Mesenchymal stem cell (in vitro differentiated cells and primary cell): ENCODE results near the gene ALK.

Experiments
- DNase-seq: peaks from one replicate; pipeline ENCODE4 v3.0.0-alpha.2; 2013
- H2AFZ ChIP-seq: one replicate; pipeline ENCODE4 v1.6.1; 2013; ENCODE audit warnings: low read depth, mild to moderate bottlenecking, control low read depth, inconsistent platforms, low read length, moderate library complexity
- H2AK5ac ChIP-seq: 2 replicates; pipeline ENCODE4 v1.6.1; 2013; ENCODE audit warnings: low read length, moderate library complexity, mild to moderate bottlenecking, inconsistent platforms; ENCODE audit not compliant: severe bottlenecking
- H2BK120ac ChIP-seq: one replicate; pipeline ENCODE4 v1.6.1; 2013; ENCODE audit warnings: low read depth, mild to moderate bottlenecking, inconsistent platforms, low read length, moderate library complexity
- H2BK12ac ChIP-seq, 2 experiments: one replicate each; pipeline ENCODE4 v1.6.1; 2013; ENCODE audit warnings: inconsistent platforms in 2 of 2, low read length in 2 of 2, mild to moderate bottlenecking in 2 of 2, moderate library complexity in 2 of 2, control low read depth in 1 of 2
- H2BK15ac ChIP-seq: one replicate; pipeline ENCODE4 v1.6.1; 2013; ENCODE audit warnings: mild to moderate bottlenecking, low read depth, inconsistent platforms; ENCODE audit not compliant: poor library complexity, severe bottlenecking
- H2BK5ac ChIP-seq: 2 replicates; pipeline ENCODE4 v1.6.1; 2013; ENCODE audit warnings: low read depth, mild to moderate bottlenecking, low read length, control low read depth, inconsistent platforms; ENCODE audit not compliant: poor library complexity, severe bottlenecking
- H3K14ac ChIP-seq, 2 experiments: one replicate each; pipeline ENCODE4 v1.6.1; 2013; ENCODE audit warnings: inconsistent platforms in 2 of 2, low read length in 2 of 2, control low read depth in 1 of 2, mild to moderate bottlenecking in 1 of 2, moderate library complexity in 1 of 2
- H3K18ac ChIP-seq, 2 experiments: one replicate each; pipeline ENCODE4 v1.6.1; 2013; ENCODE audit warnings: inconsistent platforms in 2 of 2, low read length in 2 of 2, control low read depth in 1 of 2, low read depth in 1 of 2, mild to moderate bottlenecking in 1 of 2
- H3K23ac ChIP-seq, 2 experiments: one replicate each; pipeline ENCODE4 v1.6.1; 2013; ENCODE audit warnings: inconsistent platforms in 2 of 2, low read length in 2 of 2, mild to moderate bottlenecking in 2 of 2, moderate library complexity in 2 of 2, control low read depth in 1 of 2
- H3K27ac ChIP-seq: 2 replicates; pipeline ENCODE4 v1.5.1; 2013; ENCODE audit warnings: mild to moderate bottlenecking, moderate library complexity, low read length, control low read depth, inconsistent platforms; ENCODE audit not compliant: poor library complexity, severe bottlenecking
- H3K27me3 ChIP-seq, 2 experiments: 2 replicates each; pipeline versions ENCODE4 v1.6.1 to v1.7.0; 2013; ENCODE audit warnings: low read length in 2 of 2, mild to moderate bottlenecking in 2 of 2, moderate library complexity in 2 of 2, control low read depth in 1 of 2, inconsistent platforms in 1 of 2; ENCODE audit not compliant: control insufficient read depth in 1 of 2, insufficient read depth in 1 of 2
- H3K36me3 ChIP-seq, 2 experiments: 2 replicates each; pipeline versions ENCODE4 v1.6.1 to v1.7.0; 2013; ENCODE audit warnings: low read length in 2 of 2, control low read depth in 1 of 2, inconsistent platforms in 1 of 2, low read depth in 1 of 2, mild to moderate bottlenecking in 1 of 2; ENCODE audit not compliant: insufficient read depth in 2 of 2, control insufficient read depth in 1 of 2
- H3K4ac ChIP-seq, 2 experiments: one replicate each; pipeline ENCODE4 v1.6.1; 2013; ENCODE audit warnings: inconsistent platforms in 2 of 2, low read length in 2 of 2, mild to moderate bottlenecking in 2 of 2, moderate library complexity in 2 of 2, control low read depth in 1 of 2, low read depth in 1 of 2
- H3K4me1 ChIP-seq: 2 replicates; pipeline ENCODE4 v1.6.1; 2013; ENCODE audit warnings: low read depth, low read length, control low read depth; ENCODE audit not compliant: control insufficient read depth, insufficient read depth
- H3K4me2 ChIP-seq: 2 replicates; pipeline ENCODE4 v1.6.1; 2013; ENCODE audit warnings: low read length, mild to moderate bottlenecking, inconsistent platforms; ENCODE audit not compliant: poor library complexity, severe bottlenecking
- H3K4me3 ChIP-seq, 2 experiments: 2 replicates each; pipeline versions ENCODE4 v1.5.1 to v1.7.0; 2013; ENCODE audit warnings: low read length in 2 of 2, mild to moderate bottlenecking in 2 of 2, control low read depth in 1 of 2, low read depth in 1 of 2; ENCODE audit not compliant: insufficient read depth in 1 of 2
- H3K79me1 ChIP-seq: replicated peaks from 2 replicates; pipeline ENCODE4 v1.6.1; 2013; ENCODE audit warnings: mild to moderate bottlenecking, control low read depth, low read length, inconsistent platforms; ENCODE audit not compliant: poor library complexity, severe bottlenecking
- H3K9ac ChIP-seq: 2 replicates; pipeline ENCODE4 v1.7.0; 2013; ENCODE audit warnings: mild to moderate bottlenecking, low read length, moderate library complexity
- H3K9me3 ChIP-seq: 2 replicates; pipeline ENCODE4 v1.7.0; 2013; ENCODE audit warnings: mild to moderate bottlenecking, low read length; ENCODE audit not compliant: control insufficient read depth
- H4K8ac ChIP-seq: one replicate; pipeline ENCODE4 v1.6.1; 2013; ENCODE audit warnings: inconsistent platforms, mild to moderate bottlenecking, low read length, moderate library complexity
- H4K91ac ChIP-seq: one replicate; pipeline ENCODE4 v1.6.1; 2013; ENCODE audit warnings: mild to moderate bottlenecking, low read length, inconsistent platforms
- WGBS: methylation state at CpG from one replicate; pipeline ENCODE4 v1.1.7; 2013; ENCODE audit warnings: mixed read lengths; 5-methylcytosine and 5-hydroxymethylcytosine counted together

Gene ALK

GRCh38 chr2:29819570-29819969 is 101.8 kb downstream of the ALK start:
- no peak for DNase-seq
- no peak overlapping the region for H3K23ac ChIP-seq
- H3K4ac ChIP-seq: no peak overlapping the region
- no peak overlapping the region for H4K8ac ChIP-seq
- H2BK15ac ChIP-seq: no peak overlapping the region
- H3K36me3 ChIP-seq: no peaks in the 10 kb centered on the region
- no peak overlapping the region for H3K4me2 ChIP-seq
- H2AFZ ChIP-seq: no peak overlapping the region
- H3K9me3 ChIP-seq: no peaks in the 10 kb centered on the region
- peaks cover 0 to 21% of the 10 kb centered on the region in 2 experiments for H3K27me3 ChIP-seq
- H3K9ac ChIP-seq: no peak overlapping the region
- H4K91ac ChIP-seq: no peak overlapping the region
- no peak overlapping the region for H3K27ac ChIP-seq
- H3K18ac ChIP-seq: no peak overlapping the region
- no peak overlapping the region for H3K4me3 ChIP-seq
- no peak overlapping the region for H2BK120ac ChIP-seq
- no peaks in the 10 kb centered on the region for H3K79me1 ChIP-seq
- no peak overlapping the region for H2AK5ac ChIP-seq
- no peak overlapping the region for H2BK12ac ChIP-seq
- no peak overlapping the region for H3K14ac ChIP-seq
- H2BK5ac ChIP-seq: no peak overlapping the region
- H3K4me1 ChIP-seq: no peaks in the 10 kb centered on the region

GRCh38 chr2:29817801-29818680 is 103.3 kb downstream of the ALK start:
- H3K18ac ChIP-seq: no peak overlapping the region
- H2BK5ac ChIP-seq: no peak overlapping the region
- H2AK5ac ChIP-seq: no peak overlapping the region
- no peak overlapping the region for H4K91ac ChIP-seq
- no peaks in the 10 kb centered on the region for H3K79me1 ChIP-seq
- H3K27me3 ChIP-seq: peaks cover 0 to 28% of the 10 kb centered on the region in 2 experiments
- no peaks in the 10 kb centered on the region for H3K4me1 ChIP-seq
- no peak overlapping the region for H3K4ac ChIP-seq
- H4K8ac ChIP-seq: no peak overlapping the region
- H2BK120ac ChIP-seq: no peak overlapping the region
- H2BK12ac ChIP-seq: no peak overlapping the region
- no peak overlapping the region for H3K23ac ChIP-seq
- no peak overlapping the region for H2AFZ ChIP-seq
- H3K4me3 ChIP-seq: no peak overlapping the region
- no peak overlapping the region for H3K4me2 ChIP-seq
- H2BK15ac ChIP-seq: no peak overlapping the region
- H3K9me3 ChIP-seq: no peaks in the 10 kb centered on the region
- H3K14ac ChIP-seq: no peak overlapping the region
- H3K36me3 ChIP-seq: no peaks in the 10 kb centered on the region
- no peak overlapping the region for H3K9ac ChIP-seq
- no peak overlapping the region for H3K27ac ChIP-seq
- 85% methylated on average over 26 of the region's 26 CpGs for whole genome bisulfite sequencing
- DNase-seq: no peak

GRCh38 chr2:29817299-29817698 is 104.1 kb downstream of the ALK start:
- Histone ChIP-seq H2AFZ (no peak overlapping the region), H2BK12ac (no peak overlapping the region), H4K8ac (no peak overlapping the region), H3K9ac (no peak overlapping the region), H3K23ac (no peak overlapping the region), H3K27ac (no peak overlapping the region), H3K79me1 (no peaks in the 10 kb centered on the region), H3K4ac (no peak overlapping the region), H3K14ac (no peak overlapping the region), H4K91ac (no peak overlapping the region), H3K4me1 (no peaks in the 10 kb centered on the region), H3K4me3 (no peak overlapping the region), H3K9me3 (no peaks in the 10 kb centered on the region), H2BK5ac (no peak overlapping the region), H3K18ac (no peak overlapping the region), H2AK5ac (no peak overlapping the region), H2BK120ac (no peak overlapping the region), H3K4me2 (no peak overlapping the region), H3K27me3 (peaks cover 0 to 34% of the 10 kb centered on the region in 2 experiments), H3K36me3 (no peaks in the 10 kb centered on the region), H2BK15ac (no peak overlapping the region)
- WGBS: 70% methylated on average over 4 of the region's 4 CpGs
- DNase-seq: no peak

GRCh38 chr2:29816651-29817050 is 104.7 kb downstream of the ALK start:
- Histone ChIP-seq H4K91ac (no peak overlapping the region), H2AFZ (no peak overlapping the region), H3K4me3 (no peak overlapping the region), H3K9ac (no peak overlapping the region), H3K36me3 (no peaks in the 10 kb centered on the region), H3K4ac (no peak overlapping the region), H3K4me1 (no peaks in the 10 kb centered on the region), H3K27ac (no peak overlapping the region), H3K14ac (no peak overlapping the region), H2BK120ac (no peak overlapping the region), H3K23ac (no peak overlapping the region), H3K79me1 (no peaks in the 10 kb centered on the region), H3K27me3 (peaks cover 0 to 40% of the 10 kb centered on the region in 2 experiments), H2AK5ac (no peak overlapping the region), H4K8ac (no peak overlapping the region), H2BK15ac (no peak overlapping the region), H2BK12ac (no peak overlapping the region), H2BK5ac (no peak overlapping the region), H3K4me2 (no peak overlapping the region), H3K9me3 (no peaks in the 10 kb centered on the region), H3K18ac (no peak overlapping the region)
- 40% methylated on average over 4 of the region's 4 CpGs for WGBS
- no peak for DNase-seq
